Limb (tissue), 2 donors: Measurements from ENCODE around the gene RNF6.
A peak's percentile ranks its signal among the peaks of the same experiment; 100 is the strongest.
"Not testable (repeated sequence)": the region's sequence is repeated elsewhere in the genome, so short reads cannot be mapped to it uniquely, and the experiment has no call there.

ENCODE experiments used
- DNase-seq, 2 donors: peaks; one replicate each; pipeline ENCODE4 v3.0.0-alpha.2; 2016; ENCODE audit errors: extremely low spot score in 2 of 2

RNF6 gene

GRCh38 chr13:26221721-26222519 lies at the start of gene RNF6:
Gene RNF6 (minus strand): TSS chr13:26222314. CDS start chr13:26219649, 2,665 bp downstream.
- DNase-seq: peak; percentile 92 to 96

GRCh38 chr13:26270707-26271106 lies 48.6 kb upstream of the RNF6 start:
- no peak for DNase-seq

GRCh38 chr13:26266311-26266710 lies 44.2 kb upstream of the RNF6 start:
- no peak for DNase-seq

GRCh38 chr13:26262156-26262555 lies 40.0 kb upstream of the RNF6 start:
- DNase-seq: no peak

GRCh38 chr13:26259634-26260033 lies 37.5 kb upstream of the RNF6 start:
- no peak for DNase-seq

- no peak for DNase-seq
Measured at GRCh38 chr13:26257049-26257448, 34.9 kb upstream of the RNF6 start.

- peak in 1 of 2 donors; percentile 38 for DNase-seq
Measured at GRCh38 chr13:26255691-26256277, 33.7 kb upstream of the RNF6 start.

GRCh38 chr13:26255115-26255514 lies 33.0 kb upstream of the RNF6 start:
- no peak for DNase-seq

- peak in 1 of 2 donors; percentile 66 for DNase-seq
Measured at GRCh38 chr13:26254583-26255111, 32.5 kb upstream of the RNF6 start.

GRCh38 chr13:26253787-26254582 lies 31.9 kb upstream of the RNF6 start, which contains the start of gene CDK8:
Gene CDK8 (plus strand): TSS chr13:26254129. CDS start chr13:26254642, 513 bp downstream.
- peak; percentile 94 for DNase-seq

- no peak for DNase-seq
Measured at GRCh38 chr13:26253262-26253786, 31.2 kb upstream of the RNF6 start.

GRCh38 chr13:26252006-26252405 lies 29.9 kb upstream of the RNF6 start:
- DNase-seq: not testable (repeated sequence)

- DNase-seq: no peak
Measured at GRCh38 chr13:26249551-26249950, 27.4 kb upstream of the RNF6 start.

- DNase-seq: no peak
Measured at GRCh38 chr13:26247608-26248007, 25.5 kb upstream of the RNF6 start.

- no peak for DNase-seq
Measured at GRCh38 chr13:26247011-26247410, 24.9 kb upstream of the RNF6 start.

GRCh38 chr13:26246154-26246553 lies 24.0 kb upstream of the RNF6 start:
- DNase-seq: no peak

- no peak for DNase-seq
Measured at GRCh38 chr13:26236296-26236695, 14.2 kb upstream of the RNF6 start.

- no peak for DNase-seq
Measured at GRCh38 chr13:26230703-26231102, 8.6 kb upstream of the RNF6 start.

GRCh38 chr13:26229080-26229615 lies 7.0 kb upstream of the RNF6 start:
- DNase-seq: peak in 1 of 2 donors; percentile 22

GRCh38 chr13:26228096-26228495 lies 6.0 kb upstream of the RNF6 start:
- no peak for DNase-seq
